Prostate gland (tissue), 2 donors: ENCODE results near the gene FBXO44.

ENCODE experiments used
- POLR2A ChIP-seq: fragments of 450-650 bp; IDR thresholded peaks from one replicate; pipeline ENCODE4 v1.6.1; 2016; ENCODE audit warnings: antibody characterized with exemption, mild to moderate bottlenecking
- POLR2AphosphoS5 ChIP-seq: sonication (generic); formaldehyde crosslinking; IDR thresholded peaks from one replicate; pipeline ENCODE4 v1.6.1; 2017; ENCODE audit warnings: antibody characterized with exemption
- TF ChIP-seq, protein P1 (sequence below), 4 experiments: fragments of 200-600 bp in 2 of 4; fragments of 450-650 bp in 2 of 4; sonication (generic) in 2 of 4; IDR thresholded peaks; 1 replicate in 3 of 4; 2 replicates in 1 of 4; pipeline ENCODE4 v1.5.1; 2016 to 2019; ENCODE audit warnings: antibody characterized with exemption in 4 of 4, mild to moderate bottlenecking in 2 of 4, moderate library complexity in 2 of 4

DNA sequence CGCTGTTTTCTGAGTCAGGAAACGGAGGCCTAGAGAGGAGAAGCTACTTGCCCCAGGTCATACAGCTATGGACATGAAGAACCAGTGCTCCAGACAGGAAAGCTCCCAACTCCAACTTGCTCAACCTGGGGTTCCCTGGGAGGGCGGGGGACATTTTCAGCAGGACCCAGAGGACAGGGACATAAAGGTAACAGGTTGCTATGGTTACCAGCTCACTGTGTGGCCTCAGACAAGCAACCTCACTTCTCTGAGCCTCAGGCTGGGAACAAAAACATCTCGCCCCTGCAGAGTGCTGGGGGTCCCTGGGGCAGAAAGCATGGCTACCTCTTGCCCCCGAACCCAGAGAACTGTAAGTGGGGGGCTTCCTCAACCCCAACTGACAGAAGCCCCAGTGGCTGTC is 16.6 kb upstream of the FBXO44 start:
- TF ChIP-seq, protein P1, sequence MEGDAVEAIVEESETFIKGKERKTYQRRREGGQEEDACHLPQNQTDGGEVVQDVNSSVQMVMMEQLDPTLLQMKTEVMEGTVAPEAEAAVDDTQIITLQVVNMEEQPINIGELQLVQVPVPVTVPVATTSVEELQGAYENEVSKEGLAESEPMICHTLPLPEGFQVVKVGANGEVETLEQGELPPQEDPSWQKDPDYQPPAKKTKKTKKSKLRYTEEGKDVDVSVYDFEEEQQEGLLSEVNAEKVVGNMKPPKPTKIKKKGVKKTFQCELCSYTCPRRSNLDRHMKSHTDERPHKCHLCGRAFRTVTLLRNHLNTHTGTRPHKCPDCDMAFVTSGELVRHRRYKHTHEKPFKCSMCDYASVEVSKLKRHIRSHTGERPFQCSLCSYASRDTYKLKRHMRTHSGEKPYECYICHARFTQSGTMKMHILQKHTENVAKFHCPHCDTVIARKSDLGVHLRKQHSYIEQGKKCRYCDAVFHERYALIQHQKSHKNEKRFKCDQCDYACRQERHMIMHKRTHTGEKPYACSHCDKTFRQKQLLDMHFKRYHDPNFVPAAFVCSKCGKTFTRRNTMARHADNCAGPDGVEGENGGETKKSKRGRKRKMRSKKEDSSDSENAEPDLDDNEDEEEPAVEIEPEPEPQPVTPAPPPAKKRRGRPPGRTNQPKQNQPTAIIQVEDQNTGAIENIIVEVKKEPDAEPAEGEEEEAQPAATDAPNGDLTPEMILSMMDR (IDR thresholded peaks at IDR 0.05), result no peak
- no peak for TF ChIP-seq POLR2A
- TF ChIP-seq POLR2AphosphoS5, result no peak
